Measurements from ENCODE around the gene CCDC34.

DNA sequence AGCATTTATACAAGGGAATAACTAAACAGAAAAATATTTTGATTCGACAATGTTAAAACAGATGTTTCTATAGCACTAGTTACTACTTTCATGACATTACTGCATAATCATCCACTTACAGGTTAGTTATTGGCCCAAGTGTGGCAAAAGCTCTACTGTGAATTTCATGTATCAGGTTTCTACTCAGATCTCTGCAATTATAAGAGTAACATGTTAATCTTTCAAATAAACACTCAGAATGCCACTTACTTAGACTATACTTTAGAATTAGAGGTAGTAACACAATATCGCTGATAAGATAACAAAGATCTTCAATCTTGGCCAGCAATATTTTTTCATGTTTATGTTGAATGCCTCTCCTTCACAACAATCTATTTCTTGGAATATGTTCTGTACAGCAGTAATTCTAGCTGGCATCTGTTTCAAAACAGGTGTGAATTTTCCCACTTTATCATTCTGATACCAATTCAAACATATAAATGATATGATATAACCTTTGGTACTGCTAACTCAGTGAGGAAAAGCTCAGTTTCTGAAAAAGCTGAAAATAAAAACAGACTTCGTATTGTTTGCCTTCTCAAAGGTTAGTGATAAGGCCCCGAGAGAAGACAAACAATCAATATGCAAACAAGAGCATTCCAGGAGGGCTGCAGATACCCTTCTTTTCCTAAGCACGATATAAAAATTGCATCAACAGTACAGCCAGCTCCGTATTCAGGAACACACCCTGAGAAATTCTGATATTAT lies 11.0 kb upstream of the CCDC34 start:
- TF ChIP-seq, protein P1, sequence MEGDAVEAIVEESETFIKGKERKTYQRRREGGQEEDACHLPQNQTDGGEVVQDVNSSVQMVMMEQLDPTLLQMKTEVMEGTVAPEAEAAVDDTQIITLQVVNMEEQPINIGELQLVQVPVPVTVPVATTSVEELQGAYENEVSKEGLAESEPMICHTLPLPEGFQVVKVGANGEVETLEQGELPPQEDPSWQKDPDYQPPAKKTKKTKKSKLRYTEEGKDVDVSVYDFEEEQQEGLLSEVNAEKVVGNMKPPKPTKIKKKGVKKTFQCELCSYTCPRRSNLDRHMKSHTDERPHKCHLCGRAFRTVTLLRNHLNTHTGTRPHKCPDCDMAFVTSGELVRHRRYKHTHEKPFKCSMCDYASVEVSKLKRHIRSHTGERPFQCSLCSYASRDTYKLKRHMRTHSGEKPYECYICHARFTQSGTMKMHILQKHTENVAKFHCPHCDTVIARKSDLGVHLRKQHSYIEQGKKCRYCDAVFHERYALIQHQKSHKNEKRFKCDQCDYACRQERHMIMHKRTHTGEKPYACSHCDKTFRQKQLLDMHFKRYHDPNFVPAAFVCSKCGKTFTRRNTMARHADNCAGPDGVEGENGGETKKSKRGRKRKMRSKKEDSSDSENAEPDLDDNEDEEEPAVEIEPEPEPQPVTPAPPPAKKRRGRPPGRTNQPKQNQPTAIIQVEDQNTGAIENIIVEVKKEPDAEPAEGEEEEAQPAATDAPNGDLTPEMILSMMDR (IDR thresholded peaks at IDR 0.05): no peak
- TF ChIP-seq POLR2AphosphoS5 (IDR thresholded peaks at IDR 0.05) (no peak), POLR2A (IDR thresholded peaks at IDR 0.05) (no peak)
